Measurements from ENCODE around the gene WDFY4. TPM values are rescaled to one million over a fixed set of nuclear protein-coding genes. Genes with fewer than 3 reads are reported as not detected.

Gene WDFY4
- total RNA-seq, 1 donor from 2014 or later, result 26.5 TPM

GRCh38 chr10:48996329-48996728 lies 311.7 kb downstream of the WDFY4 start:
- ATAC-seq, result no peak
- Histone ChIP-seq H3K4me3 (no peak overlapping the region), H3K4me1 (no peaks in the 10 kb centered on the region), H3K9me3 (no peaks in the 10 kb centered on the region), H3K27me3 (no peaks in the 10 kb centered on the region), H3K27ac (no peak overlapping the region), H3K36me3 (no peaks in the 10 kb centered on the region)
- DNase-seq, result no peak
- TF ChIP-seq CTCF (IDR thresholded peaks at IDR 0.05), result no peak
- intact Hi-C loops (cut with DNase I), result no loop called here

- intact Hi-C loops (cut with DNase I), result no loop called here
Measured at GRCh38 chr10:48999346-48999745, 314.7 kb downstream of the WDFY4 start.

GRCh38 chr10:49000437-49001398 lies 316.0 kb downstream of the WDFY4 start:
- ATAC-seq, result peak; percentile 21
- no peak for TF ChIP-seq CTCF (IDR thresholded peaks at IDR 0.05)
- H3K4me1 ChIP-seq, result no peaks in the 10 kb centered on the region
- DNase-seq, result no peak
- intact Hi-C loops (cut with DNase I), result no loop called here
- no peaks in the 10 kb centered on the region for H3K9me3 ChIP-seq
- no peak overlapping the region for H3K27ac ChIP-seq
- no peak overlapping the region for H3K4me3 ChIP-seq
- H3K36me3 ChIP-seq, result no peaks in the 10 kb centered on the region
- no peaks in the 10 kb centered on the region for H3K27me3 ChIP-seq

More at GRCh38 chr10:48999346-48999745, 314.7 kb downstream of the WDFY4 start:
- Histone ChIP-seq H3K36me3 (no peaks in the 10 kb centered on the region), H3K27ac (no peak overlapping the region), H3K9me3 (no peaks in the 10 kb centered on the region), H3K4me1 (no peaks in the 10 kb centered on the region), H3K27me3 (no peaks in the 10 kb centered on the region), H3K4me3 (no peak overlapping the region)
- DNase-seq, result no peak
- TF ChIP-seq CTCF (IDR thresholded peaks at IDR 0.05), result no peak
- ATAC-seq, result no peak

GRCh38 chr10:49001402-49001801 lies 316.7 kb downstream of the WDFY4 start:
- DNase-seq (no peak), ATAC-seq (peak; percentile 56)
- Histone ChIP-seq H3K36me3 (no peaks in the 10 kb centered on the region), H3K4me3 (no peak overlapping the region), H3K27ac (no peak overlapping the region), H3K27me3 (no peaks in the 10 kb centered on the region), H3K4me1 (no peaks in the 10 kb centered on the region), H3K9me3 (no peaks in the 10 kb centered on the region)
- TF ChIP-seq CTCF (IDR thresholded peaks at IDR 0.05), result no peak
- intact Hi-C loops (cut with DNase I), result no loop called here

- ATAC-seq (peak; percentile 40), DNase-seq (no peak)
- Histone ChIP-seq H3K4me3 (no peak overlapping the region), H3K4me1 (no peaks in the 10 kb centered on the region), H3K27ac (no peak overlapping the region), H3K27me3 (no peaks in the 10 kb centered on the region), H3K36me3 (no peaks in the 10 kb centered on the region), H3K9me3 (no peaks in the 10 kb centered on the region)
- intact Hi-C loops (cut with DNase I), result no loop called here
- no peak for TF ChIP-seq CTCF (IDR thresholded peaks at IDR 0.05)
Measured at GRCh38 chr10:49001870-49002672, 317.4 kb downstream of the WDFY4 start.

Data from upper lobe of right lung (tissue), 1 donor.